GM18519 (cell line): Measurements from ENCODE around the gene C20orf96.
"Not testable (repeated sequence)": the region's sequence is repeated elsewhere in the genome, so short reads cannot be mapped to it uniquely, and the experiment has no call there.

Experiments used
- ATAC-seq: cut with Tn5 transposase; IDR thresholded peaks from one replicate; pipeline ENCODE4 v1.9.1; 2021; ENCODE audit warnings: mild to moderate bottlenecking, moderate library complexity; ENCODE audit not compliant: unreplicated experiment, low FRiP score

Gene C20orf96, protein sequence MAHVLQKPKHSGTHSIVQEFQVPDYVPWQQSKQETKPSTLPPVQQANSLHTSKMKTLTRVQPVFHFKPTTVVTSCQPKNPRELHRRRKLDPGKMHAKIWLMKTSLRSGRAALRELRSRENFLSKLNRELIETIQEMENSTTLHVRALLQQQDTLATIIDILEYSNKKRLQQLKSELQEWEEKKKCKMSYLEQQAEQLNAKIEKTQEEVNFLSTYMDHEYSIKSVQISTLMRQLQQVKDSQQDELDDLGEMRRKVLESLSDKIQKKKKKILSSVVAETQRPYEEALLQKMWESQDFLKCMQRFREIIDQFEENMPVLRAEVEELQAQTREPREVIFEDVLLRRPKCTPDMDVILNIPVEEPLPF

DNA sequence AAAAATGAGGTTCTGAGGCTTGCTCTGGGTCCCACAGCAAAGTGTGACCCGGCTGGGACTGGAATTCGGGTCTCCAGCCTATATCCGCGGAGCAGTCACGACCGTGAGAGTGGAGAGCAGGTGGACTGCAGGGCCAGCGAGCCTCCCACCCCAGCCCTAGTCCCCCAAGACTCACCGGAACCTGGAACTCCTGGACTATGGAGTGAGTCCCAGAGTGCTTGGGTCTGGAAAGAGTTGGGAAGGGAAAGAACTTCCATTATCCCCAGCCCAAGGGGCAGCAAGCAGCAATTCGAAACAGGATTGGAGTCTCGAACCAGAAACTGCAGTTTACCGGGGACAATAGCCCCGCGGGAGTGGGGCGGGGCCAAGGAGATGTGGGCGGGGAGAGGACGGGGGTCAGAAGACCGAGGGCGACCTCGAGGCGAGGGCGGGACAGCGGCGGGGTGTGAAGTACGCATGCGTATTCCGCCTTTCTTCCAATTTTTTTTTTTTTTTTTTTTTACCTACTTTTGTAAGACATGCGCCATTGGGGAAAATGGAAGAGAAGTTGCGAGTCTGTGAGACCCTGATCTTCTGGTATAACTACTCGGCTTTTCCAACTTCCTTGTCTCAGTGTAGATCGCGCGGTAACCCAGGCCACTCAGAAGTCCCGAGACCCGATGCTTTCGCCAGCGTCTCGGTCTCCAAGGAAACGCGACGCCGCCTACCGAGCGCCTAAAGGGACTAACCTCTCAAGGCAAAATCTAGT, at the start of gene C20orf96:
Gene C20orf96 (minus strand): TSS at position 667 of the 748 bp plus-strand sequence. CDS start 140 bp downstream, at position 527.
- ATAC-seq: peak; percentile 63

DNA sequence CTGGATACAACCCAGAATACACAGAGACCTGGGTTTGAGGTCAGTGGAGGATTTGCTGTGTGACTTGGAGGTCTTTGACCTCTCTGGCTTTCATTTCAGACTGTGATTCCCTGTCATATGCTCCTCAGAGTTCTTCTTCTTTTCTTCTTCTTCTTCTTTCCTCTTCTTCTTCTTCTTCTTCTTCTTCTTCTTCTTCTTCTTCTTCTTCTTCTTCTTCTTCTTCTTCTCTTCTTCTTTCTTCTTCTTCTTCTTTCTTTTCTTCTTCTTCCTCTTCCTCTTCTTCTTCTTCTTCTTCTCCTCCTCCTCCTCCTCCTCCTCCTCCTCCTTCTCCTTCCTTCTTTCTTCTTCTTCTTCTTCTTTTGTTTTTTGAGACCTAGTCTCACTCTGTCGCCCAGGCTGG, 45.5 kb upstream of the C20orf96 start:
- ATAC-seq: not testable (repeated sequence)

DNA sequence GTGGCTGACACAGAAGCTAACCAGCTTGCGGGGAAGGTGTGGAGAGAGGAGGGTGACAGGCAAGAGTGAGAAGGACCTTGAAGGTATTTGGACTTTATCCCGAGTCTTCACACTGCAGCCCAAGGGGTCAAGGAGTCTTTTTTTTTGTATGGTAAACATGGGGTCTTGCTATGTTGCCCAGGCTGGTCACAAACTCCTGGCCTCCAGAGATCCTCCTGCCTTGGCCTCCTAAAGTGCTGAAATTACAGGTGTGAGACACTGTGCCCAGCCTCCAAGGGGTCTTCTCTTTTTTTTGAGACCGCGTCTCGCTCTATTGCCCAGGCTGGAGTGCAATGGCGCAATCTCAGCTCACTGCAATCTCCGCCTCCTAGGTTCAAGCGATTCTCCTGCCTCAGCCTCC, 44.0 kb upstream of the C20orf96 start:
- no peak for ATAC-seq

DNA sequence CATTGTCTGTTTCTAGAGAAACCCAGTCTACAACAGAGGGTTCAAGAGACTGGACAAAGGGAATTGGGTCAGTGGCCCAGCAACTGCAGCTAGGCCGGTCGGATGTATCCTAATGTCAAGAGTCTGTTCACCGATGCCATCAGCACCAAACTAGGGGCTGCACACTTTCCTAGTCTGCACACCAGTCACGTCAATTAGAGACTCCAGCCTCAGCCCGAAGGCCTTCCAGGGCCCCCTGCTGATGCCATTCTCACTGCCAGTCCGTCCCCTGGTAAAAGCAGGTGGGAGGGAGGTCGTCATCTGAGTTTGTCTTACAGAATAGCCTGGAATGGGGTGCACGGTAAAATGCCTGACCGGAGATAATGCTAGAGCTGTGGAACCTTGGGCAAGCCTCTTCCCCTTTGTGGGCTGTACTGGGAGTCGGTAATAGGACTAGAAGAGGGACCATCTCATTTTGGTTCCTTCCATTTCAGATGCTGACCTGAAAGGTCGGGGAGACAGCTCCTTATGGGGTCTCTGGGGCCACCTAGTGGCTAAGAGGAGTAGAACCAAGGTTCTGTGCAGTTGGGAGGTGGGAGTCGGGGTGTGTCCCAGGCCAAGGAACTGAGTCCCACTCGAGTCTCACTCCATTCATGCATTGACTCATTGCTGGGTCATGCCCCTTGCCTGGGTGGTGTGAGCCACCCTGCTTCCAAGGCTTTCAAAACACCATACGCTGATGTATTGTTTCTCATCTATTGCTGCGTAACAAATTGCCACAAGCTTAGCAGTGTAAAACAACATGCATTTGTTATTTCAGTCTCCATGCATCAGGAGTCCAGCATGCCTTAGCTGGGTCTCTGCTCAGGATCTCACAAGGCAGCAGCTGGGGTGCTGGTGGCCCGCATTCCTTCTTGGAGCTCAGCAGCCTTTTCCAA, 39.9 kb upstream of the C20orf96 start:
- ATAC-seq: no peak

DNA sequence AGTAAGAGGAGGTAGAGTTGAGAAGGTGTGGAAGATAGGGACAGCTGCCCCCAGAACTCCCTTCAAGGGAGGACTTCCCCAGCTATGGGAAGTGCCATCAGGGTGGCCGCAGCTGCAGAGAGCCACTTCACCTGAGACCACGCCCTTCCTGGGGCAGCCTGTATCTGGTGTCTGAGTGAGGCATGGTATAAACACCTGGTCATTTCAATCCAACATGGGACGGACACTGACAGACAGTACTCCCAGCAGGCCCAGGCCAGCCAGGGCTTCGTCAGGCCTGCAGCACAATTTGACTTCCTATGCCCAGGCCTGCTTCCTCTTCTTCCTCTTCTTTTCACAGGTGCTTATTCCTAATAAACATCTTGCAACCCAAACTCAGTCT, 39.3 kb upstream of the C20orf96 start:
- ATAC-seq: no peak

DNA sequence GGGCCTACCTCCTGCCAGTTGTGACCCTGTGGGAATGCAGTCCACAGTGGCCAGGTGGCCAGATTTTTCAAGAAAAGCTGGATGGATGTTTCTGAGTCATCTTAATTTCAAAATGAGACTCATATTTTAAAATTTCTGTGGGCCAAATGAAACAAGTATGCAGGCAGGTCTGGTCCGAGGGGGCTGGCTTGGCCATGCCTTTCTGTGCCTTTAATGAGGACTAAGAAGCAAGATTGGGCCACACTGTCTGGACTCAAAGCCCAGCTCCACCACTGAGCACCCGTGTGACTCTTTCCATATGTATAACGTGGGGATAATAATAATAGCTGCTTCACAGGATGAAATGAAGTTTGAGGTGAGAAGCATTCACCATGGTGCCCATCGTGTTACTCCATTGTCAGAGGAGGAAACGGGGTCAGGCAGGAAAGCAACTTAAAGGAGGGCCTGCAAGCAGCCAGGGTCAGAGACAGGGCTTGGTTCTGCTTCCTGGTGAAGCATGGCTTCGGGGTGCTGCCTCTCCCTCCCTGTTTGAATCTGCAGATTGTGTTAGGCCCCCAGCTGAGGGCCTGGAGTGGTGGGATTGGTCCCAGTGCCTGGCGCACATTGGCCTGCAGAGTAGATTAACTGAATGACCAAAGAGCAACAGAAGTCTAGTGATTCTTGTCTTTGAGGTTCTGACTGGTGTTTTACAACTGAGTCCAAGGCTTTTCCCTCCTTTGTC, 38.6 kb upstream of the C20orf96 start:
- no peak for ATAC-seq

DNA sequence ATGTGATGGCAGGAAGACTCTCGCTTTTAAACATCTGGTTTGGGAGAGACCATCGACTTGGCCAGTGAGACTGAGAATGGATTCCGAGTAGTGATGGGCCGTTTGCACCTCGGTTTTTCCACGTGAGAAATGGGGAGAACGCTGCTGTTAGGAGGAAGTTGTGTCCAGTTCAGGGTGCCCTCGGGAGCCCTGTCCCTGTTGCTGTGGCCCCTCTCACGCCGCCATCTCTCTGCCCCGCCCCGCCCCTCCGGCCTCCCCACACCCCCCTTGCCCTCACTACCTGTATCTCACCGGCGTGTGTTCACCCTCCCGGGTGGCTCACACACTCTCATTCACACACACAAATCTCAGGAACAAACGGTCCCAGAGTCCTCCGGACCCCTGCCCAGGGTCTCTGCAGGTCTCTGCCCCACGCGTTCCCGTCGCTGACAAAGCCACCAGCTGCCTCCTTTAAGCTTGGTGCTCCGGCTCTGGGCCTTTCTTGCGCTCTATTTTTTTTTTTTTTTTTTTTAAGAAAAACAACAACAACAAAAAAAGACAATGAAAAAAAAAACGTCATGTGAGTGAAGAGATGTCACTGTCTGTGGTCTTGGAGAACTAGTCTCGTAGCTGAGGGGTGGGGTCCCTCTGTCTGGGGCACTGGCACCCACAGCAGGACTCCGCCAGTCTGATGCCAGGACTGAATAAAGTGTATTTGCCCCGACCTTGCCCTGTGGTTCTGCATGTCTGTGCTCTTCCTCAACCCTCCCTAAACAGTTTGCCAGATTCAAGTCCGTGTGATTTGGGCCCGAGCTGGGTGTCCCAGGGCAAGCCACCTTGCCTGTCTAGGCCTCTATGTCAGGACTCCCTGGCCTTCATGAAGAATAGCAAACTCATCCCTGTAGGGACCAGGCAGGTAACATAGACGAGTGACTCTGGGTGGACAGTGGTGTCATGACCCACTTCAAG, 37.8 kb upstream of the C20orf96 start:
- ATAC-seq: no peak

DNA sequence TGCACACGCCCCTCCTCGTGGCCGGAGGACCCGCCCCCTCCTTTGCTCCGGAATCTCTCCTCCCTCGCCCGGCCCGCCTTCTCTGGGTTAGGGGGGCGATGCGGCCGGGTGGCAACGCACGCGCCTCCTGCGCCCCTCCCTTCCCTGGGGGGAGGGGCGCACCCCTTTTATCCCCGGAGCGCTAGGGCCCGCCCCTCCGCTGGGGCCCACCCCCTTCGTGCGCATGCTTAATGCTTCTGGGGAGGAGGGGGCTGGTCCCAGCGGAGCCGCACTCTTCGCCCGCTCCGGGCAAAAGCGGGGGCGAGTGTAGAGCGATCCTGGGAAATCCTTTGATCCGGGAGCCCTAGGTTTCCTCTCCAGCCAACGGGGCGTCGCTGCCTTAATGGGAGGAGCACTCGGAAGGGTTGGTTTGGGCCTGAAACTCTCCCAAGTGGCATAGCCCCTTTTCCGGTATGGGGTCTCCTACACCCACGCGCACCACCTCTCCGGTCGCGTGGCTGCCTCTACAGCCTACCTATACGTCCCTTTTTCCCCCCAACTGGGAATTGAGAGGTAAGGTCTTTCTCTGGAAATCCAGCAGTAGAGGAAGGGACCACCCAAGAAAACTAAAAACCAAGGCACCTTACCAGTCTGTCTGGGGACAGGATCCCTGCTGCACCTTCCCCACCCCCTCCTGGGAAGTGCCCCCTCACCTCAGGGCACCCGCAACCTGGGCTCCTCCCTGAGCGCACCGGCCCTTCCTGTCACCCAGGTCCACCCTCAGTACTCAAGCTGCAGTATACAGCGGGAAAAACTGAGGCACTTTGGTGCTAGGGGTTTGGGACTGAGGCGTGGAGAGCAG, 36.9 kb upstream of the C20orf96 start:
- no peak for ATAC-seq

DNA sequence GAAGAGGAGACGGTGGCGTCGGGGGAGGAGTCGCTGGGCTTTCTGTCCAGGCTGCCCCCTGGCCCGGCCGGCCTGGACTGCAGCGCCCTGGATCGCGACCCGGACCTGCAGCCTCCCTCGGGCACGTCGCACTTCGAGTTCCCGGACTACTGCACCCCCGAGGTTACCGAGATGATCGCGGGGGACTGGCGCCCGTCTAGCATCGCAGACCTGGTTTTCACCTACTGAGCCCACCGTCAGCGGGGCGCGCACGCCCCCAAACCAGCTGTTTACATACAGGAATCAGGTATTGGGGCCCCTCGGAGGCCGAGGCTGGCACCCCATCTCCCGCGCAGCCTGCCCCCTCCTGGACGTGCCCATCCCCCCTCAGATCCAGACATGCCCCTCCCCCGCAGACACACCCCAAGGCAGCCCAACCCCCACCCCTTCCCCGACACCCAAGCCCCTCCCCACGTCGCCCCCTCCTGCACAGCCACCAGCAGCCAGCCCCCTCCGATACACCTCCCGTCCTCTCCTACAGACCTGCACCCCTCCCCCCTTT, 36.2 kb upstream of the C20orf96 start:
- no peak for ATAC-seq

DNA sequence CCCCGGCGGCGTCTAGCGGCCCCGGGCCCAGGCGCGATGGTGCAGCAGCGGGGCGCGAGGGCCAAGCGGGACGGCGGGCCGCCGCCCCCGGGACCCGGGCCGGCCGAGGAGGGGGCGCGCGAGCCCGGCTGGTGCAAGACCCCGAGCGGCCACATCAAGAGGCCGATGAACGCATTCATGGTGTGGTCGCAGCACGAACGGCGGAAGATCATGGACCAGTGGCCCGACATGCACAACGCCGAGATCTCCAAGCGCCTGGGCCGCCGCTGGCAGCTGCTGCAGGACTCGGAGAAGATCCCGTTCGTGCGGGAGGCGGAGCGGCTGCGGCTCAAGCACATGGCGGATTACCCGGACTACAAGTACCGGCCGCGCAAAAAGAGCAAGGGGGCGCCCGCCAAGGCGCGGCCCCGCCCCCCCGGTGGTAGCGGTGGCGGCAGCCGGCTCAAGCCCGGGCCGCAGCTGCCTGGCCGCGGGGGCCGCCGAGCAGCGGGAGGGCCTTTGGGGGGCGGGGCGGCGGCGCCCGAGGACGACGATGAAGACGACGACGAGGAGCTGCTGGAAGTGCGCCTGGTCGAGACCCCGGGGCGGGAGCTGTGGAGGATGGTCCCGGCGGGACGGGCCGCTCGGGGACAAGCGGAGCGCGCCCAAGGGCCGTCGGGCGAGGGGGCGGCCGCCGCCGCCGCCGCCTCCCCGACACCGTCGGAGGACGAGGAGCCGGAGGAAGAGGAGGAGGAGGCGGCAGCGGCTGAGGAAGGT, 35.5 kb upstream of the C20orf96 start:
- ATAC-seq: peak; percentile 6

DNA sequence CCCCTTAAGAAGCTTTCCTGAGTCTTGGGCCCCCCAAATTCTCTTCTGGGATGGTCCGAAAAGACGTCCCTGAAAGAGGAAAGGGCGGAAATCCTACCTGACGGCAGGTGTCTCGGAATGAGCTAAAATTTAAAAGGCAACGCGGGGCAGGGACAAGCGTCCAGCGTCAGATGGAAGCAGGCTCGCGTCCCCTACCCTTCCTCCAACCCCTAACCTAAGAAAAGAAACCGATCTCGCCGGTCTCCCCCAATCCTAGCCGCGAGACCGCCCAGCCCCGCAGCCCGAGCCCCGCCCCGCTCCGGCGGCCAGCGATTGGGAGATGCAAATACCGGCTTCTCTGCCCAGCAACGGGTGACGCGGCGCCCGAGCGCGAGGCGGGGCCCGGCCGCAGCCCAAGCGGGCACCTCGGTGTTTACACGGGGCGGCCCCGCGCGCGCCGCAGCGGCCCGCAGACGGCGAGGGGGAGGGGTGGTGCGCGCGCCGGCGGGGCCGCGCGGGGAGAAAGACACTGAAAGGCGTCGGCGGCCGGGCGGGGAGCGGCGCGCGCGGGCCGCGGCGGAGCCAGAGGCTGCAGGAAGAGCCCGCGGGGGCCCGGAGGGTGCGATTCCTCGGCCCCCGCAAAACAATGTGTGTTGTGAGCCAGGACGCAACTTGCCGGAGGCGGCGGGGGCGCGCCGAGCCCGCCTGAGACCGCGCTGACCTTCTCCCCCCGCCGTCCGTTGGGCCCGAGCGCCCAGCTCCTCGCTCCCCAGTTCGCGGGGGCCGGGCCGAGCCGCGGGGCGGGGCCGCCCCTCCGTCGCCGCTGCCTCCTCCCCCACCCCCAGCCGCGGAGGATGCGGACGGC, 34.7 kb upstream of the C20orf96 start, which contains the start of gene SOX12:
Gene SOX12 (plus strand): TSS at position 508 of the 844 bp plus-strand sequence. CDS start 373 bp downstream, outside the sequence.
- ATAC-seq: peak; percentile 59

DNA sequence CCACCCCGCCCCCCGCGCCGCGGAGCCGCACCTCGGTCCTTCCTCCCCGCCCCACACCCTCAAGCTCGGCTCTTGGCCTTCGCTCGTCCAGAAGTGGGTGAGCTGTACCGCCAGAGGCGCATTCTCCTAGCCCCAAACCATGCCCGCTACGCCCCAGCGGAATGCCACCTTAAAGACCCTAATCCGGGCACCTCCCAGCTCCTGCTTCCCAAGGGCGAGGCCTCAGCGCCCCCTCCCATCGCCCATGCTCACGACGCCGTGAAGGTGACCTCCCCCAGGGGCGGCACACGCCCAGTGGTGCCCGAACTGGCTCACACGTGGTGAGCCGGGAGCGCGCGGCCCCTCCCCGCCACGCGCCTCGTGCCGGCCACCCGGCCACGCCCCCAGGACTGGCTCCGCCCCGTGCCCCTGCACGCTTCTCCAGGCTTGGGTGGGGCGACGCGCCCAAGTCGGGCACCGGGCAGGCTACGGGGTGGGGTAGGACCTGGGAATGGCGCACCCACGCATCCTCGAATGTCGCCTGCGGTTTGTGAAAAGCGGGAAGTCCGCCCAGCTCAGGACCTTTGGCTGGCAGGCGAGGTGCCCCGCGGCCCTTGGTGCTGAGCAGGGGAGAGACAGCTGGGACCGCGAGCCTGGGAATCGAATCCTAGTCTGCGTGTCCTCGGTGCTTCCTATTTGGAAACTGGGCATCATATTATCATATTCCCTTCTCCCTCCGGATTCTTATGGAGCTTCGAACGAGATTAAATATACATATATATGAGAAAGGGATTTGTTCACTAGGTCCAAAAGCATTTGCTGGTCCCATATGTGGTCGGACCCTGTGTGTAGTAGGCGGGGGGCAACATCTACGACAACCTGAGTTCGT, 33.9 kb upstream of the C20orf96 start:
- peak; percentile 40 for ATAC-seq

DNA sequence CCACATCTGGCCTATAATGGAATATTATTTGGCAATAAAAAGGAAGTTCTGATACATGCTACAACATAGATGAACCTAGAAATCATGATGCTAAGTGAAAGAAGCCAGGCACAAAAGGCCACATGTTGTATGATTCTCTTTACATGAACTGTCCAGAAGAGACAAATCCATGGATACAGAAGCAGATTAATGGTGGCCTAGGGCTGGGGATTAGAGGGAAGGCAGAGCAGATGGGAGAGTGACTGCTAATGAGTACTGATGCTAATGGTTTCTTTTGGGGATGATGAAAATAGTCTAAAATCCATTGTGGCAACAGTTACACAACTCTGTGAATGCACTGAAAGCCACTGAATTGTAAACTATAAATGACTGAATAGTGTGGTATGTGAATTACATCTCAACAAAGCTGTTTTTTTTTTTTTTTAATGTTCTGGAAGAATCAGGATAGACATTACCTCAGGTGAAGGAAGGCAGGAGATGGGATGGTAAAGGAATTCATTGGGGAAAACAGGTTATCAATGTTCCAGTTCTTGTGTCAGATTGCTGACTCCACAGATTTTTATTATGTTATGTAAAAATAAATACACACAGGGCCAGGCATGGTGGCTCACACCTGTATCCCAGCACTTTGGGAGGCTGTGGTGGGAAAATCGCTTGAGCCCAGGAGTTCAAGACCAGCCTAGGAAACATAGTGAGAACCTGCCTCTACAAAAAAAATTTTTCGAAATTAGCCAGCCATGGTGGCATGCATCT, 25.9 kb upstream of the C20orf96 start:
- ATAC-seq: no peak

DNA sequence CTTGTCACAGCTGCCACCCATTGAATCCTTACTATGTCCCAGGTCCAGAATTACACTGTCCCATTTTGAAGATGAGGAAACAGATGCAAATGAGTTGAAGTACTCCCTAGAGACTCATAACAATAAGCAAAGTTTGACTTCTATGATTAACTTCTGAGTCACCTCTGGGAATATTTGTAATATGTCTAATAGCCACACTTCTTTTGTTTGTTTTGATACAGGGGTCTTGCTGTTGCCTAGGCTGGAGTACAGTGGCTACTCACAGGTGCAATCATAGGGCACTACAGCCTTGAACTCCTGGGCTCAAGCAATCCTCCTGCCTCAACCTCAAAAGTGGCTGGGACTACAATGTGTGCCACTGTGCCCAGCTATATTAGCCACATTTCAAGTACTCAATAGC, 23.4 kb upstream of the C20orf96 start:
- no peak for ATAC-seq

DNA sequence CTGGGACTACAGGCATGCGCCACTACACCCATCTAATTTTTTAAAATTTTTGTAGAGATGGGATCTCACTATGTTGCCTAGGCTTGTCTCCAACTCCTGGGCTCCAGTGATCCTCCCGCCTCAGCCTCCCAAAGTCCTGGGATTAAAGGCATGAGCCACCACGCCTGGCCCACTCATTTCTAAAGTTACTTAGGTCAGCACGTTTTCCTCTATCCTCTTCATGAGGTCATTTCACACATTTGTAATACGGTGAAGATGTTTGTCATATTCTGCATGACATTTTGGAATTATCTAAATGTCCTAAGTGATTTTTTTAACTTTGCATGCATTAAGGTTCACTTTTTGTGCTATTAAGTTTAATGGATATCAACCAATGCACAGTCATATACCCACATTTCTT, 22.9 kb upstream of the C20orf96 start:
- no peak for ATAC-seq
